ENCODE data around the gene ATRN. TPM values are rescaled to one million over a fixed set of nuclear protein-coding genes. Genes with fewer than 3 reads are reported as not detected.

Gene ATRN
- total RNA-seq, 2 donors from 2014 or later, result 9.6 to 11.6 TPM

GRCh38 chr20:3541887-3542721 lies 71.3 kb downstream of the ATRN start:
- Mint-ChIP-seq H3K36me3 (ENCODE audit: insufficient read depth in 2 of 2) (peaks cover 5% of the 10 kb centered on the region in 2 donors), H3K27me3 (ENCODE audit: low read depth) (no peaks in the 10 kb centered on the region), H3K4me3 (no peak overlapping the region), H3K27ac (no peak overlapping the region), H3K4me1 (ENCODE audit: low read depth) (peaks cover 7% of the 10 kb centered on the region), H3K9me3 (peaks cover 0 to 1% of the 10 kb centered on the region in 2 donors)
- DNase-seq (no peak), ATAC-seq (replicated peaks in 1 of 2) (no peak)

GRCh38 chr20:3543901-3544507 lies 73.2 kb downstream of the ATRN start:
- Mint-ChIP-seq H3K4me1 (ENCODE audit: low read depth) (peaks cover 5% of the 10 kb centered on the region), H3K4me3 (no peak overlapping the region), H3K27me3 (ENCODE audit: low read depth) (no peaks in the 10 kb centered on the region), H3K27ac (no peak overlapping the region), H3K36me3 (ENCODE audit: insufficient read depth in 2 of 2) (peaks cover 1 to 2% of the 10 kb centered on the region in 2 donors), H3K9me3 (no peaks in the 10 kb centered on the region)
- DNase-seq (no peak), ATAC-seq (replicated peaks in 1 of 2) (no peak)

GRCh38 chr20:3545401-3545925 lies 74.6 kb downstream of the ATRN start:
- Mint-ChIP-seq H3K4me3 (no peak overlapping the region), H3K4me1 (ENCODE audit: low read depth) (no peaks in the 10 kb centered on the region), H3K9me3 (no peaks in the 10 kb centered on the region), H3K27ac (no peak overlapping the region), H3K36me3 (ENCODE audit: insufficient read depth in 2 of 2) (peaks cover 1 to 2% of the 10 kb centered on the region in 2 donors), H3K27me3 (ENCODE audit: low read depth) (no peaks in the 10 kb centered on the region)
- DNase-seq (no peak), ATAC-seq (replicated peaks in 1 of 2) (no peak)

GRCh38 chr20:3547906-3548305 lies 77.1 kb downstream of the ATRN start:
- Mint-ChIP-seq H3K9me3 (no peaks in the 10 kb centered on the region), H3K27ac (no peak overlapping the region), H3K36me3 (ENCODE audit: insufficient read depth in 2 of 2) (peaks cover 0 to 2% of the 10 kb centered on the region in 2 donors), H3K27me3 (ENCODE audit: low read depth) (no peaks in the 10 kb centered on the region), H3K4me3 (no peak overlapping the region), H3K4me1 (ENCODE audit: low read depth) (no peaks in the 10 kb centered on the region)
- DNase-seq (no peak), ATAC-seq (replicated peaks in 1 of 2) (no peak)

- Mint-ChIP-seq H3K36me3 (ENCODE audit: insufficient read depth in 2 of 2) (peaks cover 0 to 2% of the 10 kb centered on the region in 2 donors), H3K27me3 (ENCODE audit: low read depth) (no peaks in the 10 kb centered on the region), H3K4me3 (no peak overlapping the region), H3K27ac (no peak overlapping the region), H3K9me3 (no peaks in the 10 kb centered on the region), H3K4me1 (ENCODE audit: low read depth) (no peaks in the 10 kb centered on the region)
- ATAC-seq (replicated peaks in 1 of 2) (no peak), DNase-seq (no peak)
These were observed 80.0 kb downstream of the ATRN start for GRCh38 chr20:3550837-3551236.

- peak in 1 of 2 donors; percentile 48 for ATAC-seq (replicated peaks in 1 of 2)
- Mint-ChIP-seq H3K4me1 (ENCODE audit: low read depth) (no peaks in the 10 kb centered on the region), H3K27ac (no peak overlapping the region), H3K9me3 (no peaks in the 10 kb centered on the region), H3K4me3 (no peak overlapping the region), H3K27me3 (ENCODE audit: low read depth) (no peaks in the 10 kb centered on the region), H3K36me3 (ENCODE audit: insufficient read depth in 2 of 2) (peaks cover 0 to 2% of the 10 kb centered on the region in 2 donors)
- no peak for DNase-seq
These were observed 81.0 kb downstream of the ATRN start for GRCh38 chr20:3551681-3552434.

GRCh38 chr20:3553663-3554062 lies 82.8 kb downstream of the ATRN start:
- DNase-seq, result no peak
- Mint-ChIP-seq H3K4me3 (no peak overlapping the region), H3K27ac (no peak overlapping the region), H3K36me3 (ENCODE audit: insufficient read depth in 2 of 2) (no peaks in the 10 kb centered on the region), H3K9me3 (no peaks in the 10 kb centered on the region), H3K4me1 (ENCODE audit: low read depth) (no peaks in the 10 kb centered on the region), H3K27me3 (ENCODE audit: low read depth) (no peaks in the 10 kb centered on the region)
- no peak for ATAC-seq (replicated peaks in 1 of 2)

- H3K4me1 Mint-ChIP-seq (ENCODE audit: low read depth), result no peaks in the 10 kb centered on the region
- H3K27me3 Mint-ChIP-seq (ENCODE audit: low read depth), result no peaks in the 10 kb centered on the region
- H3K9me3 Mint-ChIP-seq, result no peaks in the 10 kb centered on the region
- ATAC-seq (replicated peaks in 1 of 2) (no peak), DNase-seq (no peak)
- H3K4me3 Mint-ChIP-seq, result no peak overlapping the region
- no peaks in the 10 kb centered on the region for H3K36me3 Mint-ChIP-seq (ENCODE audit: insufficient read depth in 2 of 2)
- H3K27ac Mint-ChIP-seq, result no peak overlapping the region
These were observed 86.5 kb downstream of the ATRN start for GRCh38 chr20:3557237-3557785.

GRCh38 chr20:3559231-3559630 lies 88.4 kb downstream of the ATRN start:
- Mint-ChIP-seq H3K27ac (no peak overlapping the region), H3K4me1 (ENCODE audit: low read depth) (no peaks in the 10 kb centered on the region), H3K36me3 (ENCODE audit: insufficient read depth in 2 of 2) (no peaks in the 10 kb centered on the region), H3K4me3 (no peak overlapping the region), H3K9me3 (no peaks in the 10 kb centered on the region), H3K27me3 (ENCODE audit: low read depth) (no peaks in the 10 kb centered on the region)
- DNase-seq, result no peak
- no peak for ATAC-seq (replicated peaks in 1 of 2)

GRCh38 chr20:3559637-3560036 lies 88.8 kb downstream of the ATRN start:
- DNase-seq, result no peak
- Mint-ChIP-seq H3K4me3 (no peak overlapping the region), H3K36me3 (ENCODE audit: insufficient read depth in 2 of 2) (no peaks in the 10 kb centered on the region), H3K4me1 (ENCODE audit: low read depth) (no peaks in the 10 kb centered on the region), H3K9me3 (no peaks in the 10 kb centered on the region), H3K27ac (no peak overlapping the region), H3K27me3 (ENCODE audit: low read depth) (no peaks in the 10 kb centered on the region)
- ATAC-seq (replicated peaks in 1 of 2), result no peak

GRCh38 chr20:3560162-3560561 lies 89.3 kb downstream of the ATRN start:
- H3K4me1 Mint-ChIP-seq (ENCODE audit: low read depth), result no peaks in the 10 kb centered on the region
- DNase-seq, result no peak
- no peak overlapping the region for H3K27ac Mint-ChIP-seq
- no peak for ATAC-seq (replicated peaks in 1 of 2)
- no peak overlapping the region for H3K4me3 Mint-ChIP-seq
- H3K27me3 Mint-ChIP-seq (ENCODE audit: low read depth), result no peaks in the 10 kb centered on the region
- no peaks in the 10 kb centered on the region for H3K36me3 Mint-ChIP-seq (ENCODE audit: insufficient read depth in 2 of 2)
- H3K9me3 Mint-ChIP-seq, result no peaks in the 10 kb centered on the region

GRCh38 chr20:3560578-3560977 lies 89.8 kb downstream of the ATRN start:
- Mint-ChIP-seq H3K36me3 (ENCODE audit: insufficient read depth in 2 of 2) (no peaks in the 10 kb centered on the region), H3K4me1 (ENCODE audit: low read depth) (no peaks in the 10 kb centered on the region), H3K27ac (no peak overlapping the region), H3K27me3 (ENCODE audit: low read depth) (no peaks in the 10 kb centered on the region), H3K9me3 (no peaks in the 10 kb centered on the region), H3K4me3 (no peak overlapping the region)
- DNase-seq (no peak), ATAC-seq (replicated peaks in 1 of 2) (no peak)

- Mint-ChIP-seq H3K4me1 (ENCODE audit: low read depth) (no peaks in the 10 kb centered on the region), H3K36me3 (ENCODE audit: insufficient read depth in 2 of 2) (peaks cover 0 to 2% of the 10 kb centered on the region in 2 donors), H3K4me3 (no peak overlapping the region), H3K27ac (no peak overlapping the region), H3K27me3 (ENCODE audit: low read depth) (no peaks in the 10 kb centered on the region), H3K9me3 (no peaks in the 10 kb centered on the region)
- ATAC-seq (replicated peaks in 1 of 2) (no peak), DNase-seq (no peak)
These were observed 92.3 kb downstream of the ATRN start for GRCh38 chr20:3563133-3563532.
